OCI-LY7 (cell line): ENCODE results near the gene COMMD1. TPM values are rescaled to one million over a fixed set of nuclear protein-coding genes. Genes with fewer than 3 reads are reported as not detected.

Source experiments
- BruUV-seq: library from RNA; stranded (reverse); fragments of 400-500 nt; replicated peaks from 2 replicates; lab custom pipeline; 2021; lab: Mats Ljungman, UMichigan
- CTCF ChIA-PET: fragments of 300-600 bp; sonication (Branson Sonifier 250); formaldehyde crosslinking; loops from one replicate; lab custom pipeline; 2022; ENCODE audit warnings: antibody characterized with exemption; ENCODE audit not compliant: unreplicated experiment; lab: Charles Lee
- POLR2A ChIA-PET: fragments of 300-600 bp; sonication (Branson Sonifier 250); formaldehyde crosslinking; loops from one replicate; lab custom pipeline; 2022; ENCODE audit warnings: antibody characterized with exemption; lab: Charles Lee
- DNase-seq: peaks from one replicate; pipeline ENCODE4 v3.0.0-alpha.2; 2015; ENCODE audit warnings: low spot score
- H2AFZ ChIP-seq: fragments of 200-600 bp; sonication (generic), shearing (Covaris generic); 2 replicates; pipeline ENCODE4 v1.6.1; 2014; ENCODE audit warnings: mild to moderate bottlenecking, antibody characterized with exemption, low read length, moderate library complexity
- H3K27ac ChIP-seq: fragments of 200-600 bp; sonication (generic); 2 replicates; pipeline ENCODE4 v1.5.1; 2014; ENCODE audit warnings: mixed run types, low read depth, mild to moderate bottlenecking, moderate library complexity, low read length, inconsistent platforms; ENCODE audit not compliant: poor library complexity, severe bottlenecking
- H3K36me3 ChIP-seq: fragments of 200-600 bp; sonication (generic); 2 replicates; pipeline ENCODE4 v1.6.1; 2014; ENCODE audit warnings: mild to moderate bottlenecking, antibody characterized with exemption, low read length, moderate library complexity, mixed read lengths; ENCODE audit not compliant: insufficient read depth
- H3K4me1 ChIP-seq: fragments of 200-600 bp; sonication (generic); 2 replicates; pipeline ENCODE4 v1.5.1; 2014; ENCODE audit warnings: mild to moderate bottlenecking, low read length; ENCODE audit not compliant: insufficient read depth, poor library complexity, severe bottlenecking
- H3K4me2 ChIP-seq: fragments of 200-600 bp; sonication (generic); 2 replicates; pipeline ENCODE4 v1.6.1; 2014; ENCODE audit warnings: mild to moderate bottlenecking, low read length
- H3K4me3 ChIP-seq: fragments of 200-600 bp; sonication (generic); 2 replicates; pipeline ENCODE4 v1.5.1; 2014; ENCODE audit warnings: mild to moderate bottlenecking, low read depth, low read length; ENCODE audit not compliant: poor library complexity, severe bottlenecking
- H3K79me2 ChIP-seq: fragments of 200-600 bp; sonication (generic); 2 replicates; pipeline ENCODE4 v1.6.1; 2016; ENCODE audit warnings: low read depth, mild to moderate bottlenecking, low read length, moderate library complexity, mixed read lengths; ENCODE audit not compliant: insufficient read depth
- H3K9me2 ChIP-seq: fragments of 200-600 bp; sonication (generic); 2 replicates; pipeline ENCODE4 v1.6.1; 2016; ENCODE audit warnings: mild to moderate bottlenecking, low read length, mixed read lengths; ENCODE audit not compliant: insufficient read depth
- H3K9me3 ChIP-seq: fragments of 200-600 bp; sonication (generic); 2 replicates; pipeline ENCODE4 v1.6.1; 2014; ENCODE audit warnings: mild to moderate bottlenecking, mixed run types, low read length, mixed read lengths
- H4K20me1 ChIP-seq: fragments of 200-600 bp; sonication (generic); 2 replicates; pipeline ENCODE4 v1.6.1; 2014; ENCODE audit warnings: mild to moderate bottlenecking, antibody characterized with exemption, low read length, moderate library complexity, mixed read lengths; ENCODE audit not compliant: insufficient read depth
- EZH2phosphoT487 ChIP-seq: fragments of 200-600 bp; sonication (generic); IDR thresholded peaks from 2 replicates; pipeline ENCODE4 v1.6.1; 2018; ENCODE audit warnings: low read depth, borderline replicate concordance, mild to moderate bottlenecking, mixed run types, antibody characterized with exemption, low read length, moderate library complexity, mixed read lengths
- intact Hi-C: fragments of 100-400 bp; cut with micrococcal nuclease; formaldehyde crosslinking; loops from one replicate; pipeline ENCODE4 v1.10.0; 2022; ENCODE audit not compliant: unreplicated experiment
- total RNA-seq, 2 experiments: library from RNA; depleted of rRNA in 1 of 2; stranded (reverse); fragments of >200 nt in 1 of 2; shearing (Covaris generic) in 1 of 2; gene quantifications; 2 replicates each; pipeline ENCODE4 v1.2.3, GENCODE V29; 2014 to 2022
- TF ChIP-seq, protein P1 (sequence below): fragments of 200-600 bp; sonication (generic); conservative IDR thresholded peaks from 2 replicates; pipeline ENCODE4 v1.5.1; 2014; ENCODE audit warnings: mild to moderate bottlenecking, antibody characterized with exemption, low read length, moderate library complexity, mixed read lengths

COMMD1 gene
- total RNA-seq, 2 experiments from 2014 or later: 22.0 to 22.1 TPM

DNA sequence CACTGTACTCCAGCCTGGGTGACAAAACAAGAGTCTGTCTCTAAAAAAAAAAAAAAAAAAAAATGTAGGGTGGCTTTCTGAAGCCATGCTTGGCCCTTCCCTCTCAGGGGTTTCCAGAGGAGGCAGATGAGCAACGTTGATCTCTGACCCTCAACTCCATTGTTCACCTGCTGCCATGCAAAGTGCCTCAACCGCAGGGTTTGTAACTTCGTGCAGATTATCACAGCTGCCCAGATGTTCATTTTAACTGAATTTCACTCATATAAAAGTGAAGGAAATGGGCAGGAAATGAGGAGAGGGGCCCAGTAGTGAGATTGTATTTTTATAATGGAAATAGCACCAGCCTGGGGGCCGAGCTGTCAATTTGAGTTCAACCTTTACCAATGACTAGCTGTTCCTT lies 275.5 kb downstream of the COMMD1 start:
- H3K4me3 ChIP-seq: peak overlapping the region; percentile 55
- peaks cover 3% of the 10 kb centered on the region; the same call in 1 of the 2 replicates for H3K9me3 ChIP-seq
- peak overlapping the region; percentile 100 for H3K27ac ChIP-seq
- H3K4me2 ChIP-seq: peak overlapping the region; percentile 76
- H3K79me2 ChIP-seq: peaks cover 6% of the 10 kb centered on the region; the same call in 1 of the 2 replicates
- ChIA-PET CTCF (interaction anchor here (0.9 to 1.7 kb wide), 2 partner anchors 20 to 50 kb away, joined by 3 to 6 read pairs; no protein-coding TSS in a partner anchor), POLR2A (interaction anchor here (0.6 to 1.8 kb wide), 17 partner anchors 12 to 1198 kb away, joined by 3 to 10 read pairs (median 4); partner anchors contain the start of gene B3GNT2)
- no TSS peak for BruUV-seq
- intact Hi-C loops: loop anchor here (1.0 to 5.0 kb wide), 5 partner anchors 15 to 186 kb away; partner anchors contain the start of gene B3GNT2
- H4K20me1 ChIP-seq: no peaks in the 10 kb centered on the region
- no peak for TF ChIP-seq EZH2phosphoT487
- TF ChIP-seq, protein P1, sequence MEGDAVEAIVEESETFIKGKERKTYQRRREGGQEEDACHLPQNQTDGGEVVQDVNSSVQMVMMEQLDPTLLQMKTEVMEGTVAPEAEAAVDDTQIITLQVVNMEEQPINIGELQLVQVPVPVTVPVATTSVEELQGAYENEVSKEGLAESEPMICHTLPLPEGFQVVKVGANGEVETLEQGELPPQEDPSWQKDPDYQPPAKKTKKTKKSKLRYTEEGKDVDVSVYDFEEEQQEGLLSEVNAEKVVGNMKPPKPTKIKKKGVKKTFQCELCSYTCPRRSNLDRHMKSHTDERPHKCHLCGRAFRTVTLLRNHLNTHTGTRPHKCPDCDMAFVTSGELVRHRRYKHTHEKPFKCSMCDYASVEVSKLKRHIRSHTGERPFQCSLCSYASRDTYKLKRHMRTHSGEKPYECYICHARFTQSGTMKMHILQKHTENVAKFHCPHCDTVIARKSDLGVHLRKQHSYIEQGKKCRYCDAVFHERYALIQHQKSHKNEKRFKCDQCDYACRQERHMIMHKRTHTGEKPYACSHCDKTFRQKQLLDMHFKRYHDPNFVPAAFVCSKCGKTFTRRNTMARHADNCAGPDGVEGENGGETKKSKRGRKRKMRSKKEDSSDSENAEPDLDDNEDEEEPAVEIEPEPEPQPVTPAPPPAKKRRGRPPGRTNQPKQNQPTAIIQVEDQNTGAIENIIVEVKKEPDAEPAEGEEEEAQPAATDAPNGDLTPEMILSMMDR: no peak
- no peaks in the 10 kb centered on the region for H3K9me2 ChIP-seq
- H3K4me1 ChIP-seq: peaks cover 95% of the 10 kb centered on the region
- DNase-seq: peak; percentile 99
- H2AFZ ChIP-seq: no peak overlapping the region
- no peaks in the 10 kb centered on the region; the same call in 1 of the 2 replicates for H3K36me3 ChIP-seq

DNA sequence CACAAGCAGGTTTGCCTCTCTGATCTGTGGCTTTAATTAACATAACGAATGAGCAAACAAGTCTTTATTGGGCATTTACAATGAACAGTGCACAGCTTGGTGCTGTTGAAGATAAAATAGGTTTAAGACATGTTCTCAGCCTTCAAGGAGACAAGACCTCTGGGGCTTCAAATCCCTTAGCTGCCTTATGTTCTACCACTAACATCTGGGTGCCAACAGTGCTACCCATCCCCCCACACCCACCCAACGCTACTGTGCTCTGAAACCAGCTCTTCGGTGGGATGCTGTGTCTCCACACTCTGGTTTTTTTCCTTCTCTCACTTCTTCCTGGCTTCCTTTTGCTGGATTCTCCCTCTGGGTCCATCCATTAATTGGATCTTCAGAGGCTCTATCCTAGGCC lies 276.4 kb downstream of the COMMD1 start:
- Histone ChIP-seq H4K20me1 (no peaks in the 10 kb centered on the region), H3K79me2 (peaks cover 6% of the 10 kb centered on the region; the same call in 1 of the 2 replicates), H3K9me3 (peaks cover 3% of the 10 kb centered on the region; the same call in 1 of the 2 replicates), H3K4me3 (peak overlapping the region; percentile 55), H3K36me3 (no peaks in the 10 kb centered on the region; the same call in 1 of the 2 replicates), H2AFZ (peak overlapping the region; percentile 27; the same call in 1 of the 2 replicates), H3K4me2 (peak overlapping the region; percentile 76), H3K9me2 (no peaks in the 10 kb centered on the region), H3K4me1 (peaks cover 93% of the 10 kb centered on the region), H3K27ac (peak overlapping the region; percentile 100)
- CTCF ChIA-PET: interaction anchor here (0.9 to 1.7 kb wide), 3 partner anchors 19 to 50 kb away, joined by 3 to 6 read pairs (median 4); no protein-coding TSS in a partner anchor
- intact Hi-C loops: loop anchor here (1.0 to 5.0 kb wide), 5 partner anchors 14 to 187 kb away; partner anchors contain the start of gene B3GNT2
- DNase-seq: peak; percentile 82
- POLR2A ChIA-PET: interaction anchor here (0.9 to 1.8 kb wide), 8 partner anchors 12 to 143 kb away, joined by 4 to 10 read pairs (median 6); partner anchors contain the start of gene B3GNT2
- no TSS peak for BruUV-seq
- TF ChIP-seq, protein P1: no peak
- no peak for TF ChIP-seq EZH2phosphoT487
